ENCODE data around the gene ARFGAP1.
A peak's percentile ranks its signal among the peaks of the same experiment; 100 is the strongest.
"Not testable (repeated sequence)": the region's sequence is repeated elsewhere in the genome, so short reads cannot be mapped to it uniquely, and the experiment has no call there.

ARFGAP1 gene

GRCh38 chr20:63322146-63322932, 49.7 kb downstream of the ARFGAP1 start:
- DNase-seq, result peak; percentile 58

GRCh38 chr20:63322933-63323273, 50.3 kb downstream of the ARFGAP1 start:
- DNase-seq, result peak; percentile 36

DNA sequence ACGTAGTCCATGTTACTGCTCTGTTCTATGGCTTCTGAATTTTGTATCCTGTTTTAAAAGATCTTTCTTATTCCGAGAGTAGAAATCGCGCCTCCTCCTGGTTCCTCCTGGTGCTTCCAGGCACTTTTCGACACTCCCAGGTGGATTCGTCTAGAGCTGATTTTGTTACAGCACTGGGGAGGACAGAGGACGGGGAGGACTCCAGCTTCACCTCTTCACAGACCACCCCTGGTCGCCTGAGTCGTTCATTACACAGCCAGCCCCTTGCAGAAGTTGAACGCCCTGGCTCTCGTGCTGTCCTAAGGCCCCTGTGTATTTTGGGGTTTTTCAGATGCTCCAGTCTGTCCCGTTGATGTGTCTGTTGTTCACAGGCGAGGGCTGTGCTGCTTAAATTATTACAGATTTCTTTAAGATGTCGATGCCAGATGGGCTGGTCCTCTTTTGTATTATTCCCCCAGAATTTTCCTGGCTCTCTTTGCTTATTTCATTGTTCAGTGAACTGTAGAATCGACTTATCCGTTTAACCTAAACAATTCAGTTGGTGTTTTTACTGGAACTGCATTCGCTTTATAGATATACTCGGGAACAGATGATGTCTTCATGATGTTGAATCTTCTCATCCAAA, 50.9 kb downstream of the ARFGAP1 start:
- DNase-seq, result peak; percentile 28

DNA sequence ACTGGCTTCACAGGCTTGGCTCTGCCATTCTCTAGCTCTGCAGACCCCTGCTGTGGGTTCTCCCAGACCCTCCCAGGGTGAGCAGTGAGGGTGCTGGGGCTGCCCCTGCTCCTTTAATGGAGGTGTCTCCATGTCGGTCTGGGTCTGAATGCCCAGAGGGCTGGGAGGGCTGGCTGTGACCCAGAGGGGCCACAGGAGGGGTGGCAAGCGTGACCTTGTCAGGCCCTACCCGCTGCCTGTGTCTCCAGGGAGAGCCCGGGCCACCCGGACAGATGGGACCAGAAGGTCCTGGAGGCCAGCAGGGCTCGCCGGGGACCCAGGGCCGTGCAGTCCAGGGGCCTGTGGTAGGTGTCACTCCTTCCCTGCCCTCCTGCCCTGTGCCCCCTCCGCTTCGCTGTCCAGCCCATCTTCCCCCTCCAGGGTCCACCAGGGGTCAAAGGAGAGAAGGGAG, 52.4 kb downstream of the ARFGAP1 start:
- no peak for DNase-seq

DNA sequence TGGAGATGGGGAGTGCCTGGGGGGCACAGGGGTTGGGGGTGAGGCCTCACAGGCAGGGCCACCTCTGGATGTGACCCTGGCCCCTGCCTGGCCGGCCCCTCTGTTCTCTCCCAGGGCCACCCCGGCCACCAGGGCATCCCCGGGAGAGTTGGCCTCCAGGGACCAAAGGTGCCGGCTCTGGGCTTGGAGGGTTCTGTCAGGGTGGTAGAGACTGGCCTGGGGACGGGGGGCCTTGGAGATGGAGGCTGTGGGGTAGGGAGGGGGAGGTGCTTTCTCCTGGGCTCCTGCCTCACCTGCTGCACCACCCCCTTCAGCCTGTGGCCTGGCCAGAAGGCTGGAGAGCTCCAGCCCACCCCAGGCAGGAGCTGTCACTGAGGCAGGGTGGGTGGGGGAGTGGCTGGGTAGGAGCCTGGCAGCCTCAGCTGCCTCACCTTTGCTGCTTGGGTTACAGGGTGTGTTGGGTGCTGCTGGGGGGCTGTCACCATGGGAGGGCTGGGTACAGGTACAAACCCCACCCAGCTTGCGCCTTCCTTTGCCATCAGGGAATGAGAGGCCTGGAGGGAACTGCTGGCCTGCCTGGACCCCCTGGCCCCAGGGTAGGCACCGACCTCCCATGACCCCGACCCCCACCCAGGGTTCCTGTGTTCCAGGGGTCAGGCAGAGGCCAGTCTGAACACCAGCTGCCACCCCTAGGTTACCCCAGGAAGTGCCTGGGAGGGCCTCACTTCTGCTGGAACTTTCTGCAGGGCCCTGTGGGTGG, 53.1 kb downstream of the ARFGAP1 start:
- no peak for DNase-seq

DNA sequence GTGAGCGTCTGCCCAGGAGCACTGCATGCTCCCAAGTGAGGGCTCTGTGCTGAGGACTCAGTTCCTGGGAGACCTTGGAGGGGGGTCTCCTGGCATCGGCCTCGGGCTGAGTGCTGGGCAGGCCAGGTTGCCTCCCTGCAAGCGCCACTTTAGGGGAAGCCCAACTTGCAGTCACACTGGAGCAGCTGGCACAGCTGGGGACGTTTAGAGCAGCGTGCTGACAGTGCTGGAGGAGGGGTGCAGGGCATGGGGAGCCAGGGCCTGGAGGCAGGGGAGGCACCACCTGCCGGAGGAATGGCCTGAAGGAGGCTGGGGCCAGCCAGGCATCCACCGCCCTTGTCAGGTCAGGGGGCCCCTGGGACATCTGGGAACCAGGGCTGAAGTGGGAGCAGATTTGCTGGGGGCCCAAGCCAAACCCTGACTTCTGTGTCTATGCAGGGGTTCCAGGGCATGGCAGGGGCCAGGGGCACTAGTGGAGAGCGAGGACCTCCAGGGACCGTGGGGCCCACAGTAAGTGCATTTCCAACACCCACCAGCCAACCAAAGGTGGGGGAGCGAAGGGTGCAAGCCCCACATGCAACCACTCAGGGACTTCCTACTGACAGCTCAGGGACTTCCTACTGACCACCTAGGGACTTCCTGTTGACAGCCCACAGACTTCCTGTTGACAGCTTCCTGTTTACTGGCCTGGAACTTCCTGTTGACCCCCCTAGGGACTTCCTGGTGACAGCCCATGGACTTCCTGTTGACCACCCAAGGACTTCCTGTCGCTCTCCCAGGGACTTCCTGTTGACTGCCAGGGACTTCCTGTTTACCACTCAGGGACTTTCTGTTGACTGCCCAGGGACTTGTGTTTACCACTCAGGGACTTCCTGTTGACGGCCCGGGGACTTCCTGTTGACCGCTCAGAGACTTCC, 54.0 kb downstream of the ARFGAP1 start:
- no peak for DNase-seq

DNA sequence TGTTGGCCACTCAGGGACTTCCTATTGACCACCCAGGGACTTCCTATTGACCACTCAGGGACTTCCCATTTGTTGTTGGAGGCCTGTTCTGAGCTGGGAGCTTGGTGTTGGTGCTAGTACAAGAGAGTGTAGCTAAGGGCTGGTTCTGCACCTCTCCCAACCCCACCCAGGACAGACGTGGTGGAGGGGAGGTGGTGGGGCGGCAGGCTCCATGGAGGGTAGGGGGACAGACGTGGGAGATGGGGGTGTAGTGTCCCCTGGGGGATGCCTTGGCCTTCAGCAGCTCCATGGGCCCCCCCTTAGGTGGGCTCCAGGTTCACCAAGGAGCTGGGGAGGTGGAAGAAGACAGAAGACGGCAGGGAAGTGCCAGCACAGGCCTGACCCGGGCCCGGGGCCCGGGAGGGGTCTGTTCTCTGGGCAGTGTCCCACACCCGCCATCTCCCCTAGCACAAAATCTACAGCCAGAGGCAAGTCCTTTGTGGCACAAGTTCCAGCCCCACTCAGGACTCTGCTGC, 54.7 kb downstream of the ARFGAP1 start:
- no peak for DNase-seq

- no peak for DNase-seq
Observed at GRCh38 chr20:63328026-63328700, 55.5 kb downstream of the ARFGAP1 start.

GRCh38 chr20:63328718-63329275, 56.2 kb downstream of the ARFGAP1 start:
- DNase-seq, result no peak

GRCh38 chr20:63329331-63330083, 56.9 kb downstream of the ARFGAP1 start:
- DNase-seq, result no peak

DNA sequence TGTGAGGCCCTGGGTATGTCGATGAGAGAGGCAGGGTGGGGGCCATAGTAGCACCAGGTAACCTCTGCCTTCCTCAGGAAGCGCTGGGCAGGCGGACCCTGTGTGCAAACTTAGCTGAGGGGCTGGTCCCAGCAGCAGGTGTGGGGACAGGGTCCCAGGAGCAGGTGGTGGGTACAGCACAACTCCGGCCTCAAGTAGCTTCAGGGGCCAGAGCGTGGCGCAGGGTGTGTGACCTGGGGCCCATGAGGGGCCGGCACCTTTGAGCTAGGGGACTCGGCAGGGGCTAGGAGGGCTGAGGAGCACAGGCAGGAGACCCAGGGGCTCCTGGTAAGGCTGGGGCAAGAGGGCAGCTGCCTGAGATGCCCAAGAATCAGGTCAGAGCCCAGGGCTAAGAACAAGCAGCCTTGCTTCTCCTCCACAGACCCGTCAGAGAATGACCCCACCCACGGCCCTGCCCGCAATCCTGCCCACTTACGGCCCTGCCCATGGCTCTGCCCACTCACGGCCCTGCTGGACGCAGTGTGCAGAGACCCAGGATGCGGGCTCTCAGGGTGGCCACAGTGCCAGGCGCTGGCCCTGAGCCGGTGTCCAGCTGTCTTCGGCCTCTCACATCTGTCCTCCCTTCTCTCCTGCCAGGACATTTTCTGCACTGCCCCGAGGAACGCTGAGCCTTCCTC, 57.6 kb downstream of the ARFGAP1 start:
- no peak for DNase-seq

- no peak for DNase-seq
Observed at GRCh38 chr20:63330940-63331339, 58.3 kb downstream of the ARFGAP1 start.

DNA sequence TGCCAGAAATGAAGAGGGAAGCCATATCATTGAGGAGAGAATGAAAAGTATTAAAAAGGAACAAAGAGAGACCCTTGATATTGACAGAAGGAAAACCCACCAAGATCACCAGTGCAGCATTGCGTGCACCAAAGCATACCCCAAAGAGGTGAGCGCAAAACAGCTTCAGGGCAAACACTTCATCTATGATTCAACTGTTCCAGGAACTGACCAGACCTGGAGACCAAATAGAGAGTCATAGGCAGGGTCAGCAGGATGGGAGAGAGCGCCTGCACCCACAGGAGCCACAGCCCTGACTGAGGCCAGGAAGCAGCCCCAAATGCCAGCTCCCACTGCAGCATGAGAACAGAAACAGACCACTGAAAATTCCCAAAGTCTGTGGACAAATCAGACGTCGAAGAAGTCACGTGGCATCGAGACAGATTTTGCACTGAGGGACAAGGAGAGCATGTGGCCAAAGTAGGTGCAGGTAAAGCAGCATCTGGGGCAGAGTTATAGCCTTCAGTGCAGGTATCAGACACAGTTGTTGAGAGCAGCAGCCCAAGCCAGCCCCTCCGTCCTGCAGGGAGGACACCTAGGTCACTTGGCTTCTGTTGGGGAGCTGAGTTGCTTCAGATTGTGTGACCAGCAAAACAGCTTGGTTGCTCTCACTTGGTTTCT, 59.3 kb downstream of the ARFGAP1 start:
- DNase-seq, result no peak

DNA sequence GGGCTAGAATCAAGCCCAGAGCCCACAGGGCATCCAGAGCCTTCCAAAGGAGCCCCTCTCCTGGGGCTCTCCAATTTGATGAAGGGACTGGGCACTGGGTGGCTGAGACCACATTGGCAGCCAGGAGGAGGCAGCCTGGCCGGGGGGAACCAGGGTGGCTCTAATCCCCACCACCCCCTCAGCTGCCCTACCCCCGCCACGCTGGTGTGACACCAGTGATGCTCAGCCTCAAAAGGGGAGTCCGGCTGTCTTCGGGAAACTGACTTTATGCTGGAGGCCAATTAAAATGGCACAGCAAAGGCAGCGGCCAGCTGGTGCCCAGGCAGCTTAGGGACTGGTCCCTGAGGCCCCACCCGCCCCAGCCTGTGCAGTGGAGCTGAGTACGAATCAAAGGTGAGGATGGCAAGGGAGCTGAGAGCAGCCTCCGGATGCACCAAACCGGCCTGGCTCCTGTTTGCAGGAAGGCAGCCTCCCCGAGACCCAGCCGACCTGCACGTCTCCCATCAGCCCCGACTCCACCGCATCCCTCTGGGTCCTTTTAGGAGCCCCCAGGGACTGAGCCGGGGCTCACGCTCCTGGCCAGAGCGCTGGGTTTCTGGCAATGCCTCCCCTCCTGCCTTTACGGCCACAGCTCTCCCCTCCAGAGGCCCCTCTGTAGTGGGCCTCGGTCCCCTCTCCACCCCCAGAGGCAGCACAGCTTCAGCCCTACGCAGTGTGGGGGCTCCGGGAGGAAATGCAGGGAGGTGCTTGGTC, 60.1 kb downstream of the ARFGAP1 start:
- DNase-seq, result no peak

DNA sequence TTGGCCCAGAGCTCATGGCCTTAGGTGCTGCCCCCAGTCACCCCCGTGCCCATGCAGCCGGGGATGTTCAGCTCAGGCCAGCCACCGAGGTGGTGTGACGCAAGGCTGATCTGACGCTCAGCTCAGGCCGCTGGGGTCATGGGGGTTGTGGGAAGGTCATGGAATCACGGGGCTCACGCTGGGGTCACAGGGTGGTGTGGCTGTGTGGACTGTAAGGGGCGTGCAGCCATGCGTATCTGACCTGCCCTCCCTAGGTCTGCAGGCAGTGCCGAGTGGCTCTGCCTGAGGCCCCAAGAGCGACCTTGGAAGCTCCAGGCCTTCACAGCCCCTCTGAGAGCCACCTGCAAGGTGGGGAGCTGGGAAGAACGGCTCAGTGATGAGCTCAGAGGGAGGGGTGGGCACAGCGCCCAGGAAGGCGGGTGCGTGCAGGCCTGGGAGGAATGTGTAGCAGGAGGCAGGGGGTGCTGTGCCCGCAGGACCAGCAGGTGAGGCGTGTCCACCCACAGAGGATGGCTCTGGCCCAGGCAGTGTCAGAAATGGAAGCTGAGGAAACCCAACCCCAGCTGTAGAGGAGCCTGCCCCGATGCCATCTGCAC, 60.7 kb downstream of the ARFGAP1 start:
- DNase-seq, result no peak

DNA sequence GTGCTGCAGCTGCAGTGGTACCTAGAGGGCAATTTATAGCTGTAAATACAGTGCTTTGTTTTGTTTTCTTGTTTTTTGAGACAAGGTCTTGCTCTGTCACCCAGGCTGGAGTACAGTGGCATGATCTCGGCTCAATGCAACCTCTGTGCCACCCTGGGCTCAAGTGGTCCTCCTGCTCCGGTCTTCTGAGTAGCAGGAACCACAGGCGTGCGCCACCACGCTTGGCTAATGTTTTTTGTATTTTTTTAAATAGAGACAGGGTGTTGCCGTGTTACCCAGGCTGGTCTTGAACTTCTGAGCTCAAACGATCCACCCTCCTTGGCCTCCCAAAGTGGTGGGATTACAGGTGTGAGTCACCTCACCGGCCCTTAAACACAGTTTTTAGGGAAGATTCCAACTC, 61.7 kb downstream of the ARFGAP1 start:
- no peak for DNase-seq

GRCh38 chr20:63335060-63335459, 62.4 kb downstream of the ARFGAP1 start:
- DNase-seq, result not testable (repeated sequence)

GRCh38 chr20:63335711-63336110, 63.1 kb downstream of the ARFGAP1 start:
- DNase-seq, result no peak
